HepG2 (cell line): ENCODE results near the gene NDRG2. TPM values are rescaled to one million over a fixed set of nuclear protein-coding genes. Genes with fewer than 3 reads are reported as not detected.
A peak's percentile ranks its signal among the peaks of the same experiment; 100 is the strongest.

Experiments
- ATAC-seq: fragments of 200-7000 bp; cut with Tn5 transposase; 3 replicates; pipeline ENCODE4 v1.9.1; 2020; ENCODE audit warnings: mild to moderate bottlenecking, moderate library complexity
- BruUV-seq: library from RNA; stranded (reverse); fragments of 400-500 nt; replicated peaks from 2 replicates; lab custom pipeline; 2021; lab: Mats Ljungman, UMichigan
- CTCF ChIA-PET: fragments of 300-600 bp; formaldehyde crosslinking; extraction: SDS; loops from one replicate; lab custom pipeline; 2021; ENCODE audit warnings: low total read pairs, inconsistent platforms, low intra/inter-chr PET ratio; lab: Yijun Ruan, JAX
- POLR2A ChIA-PET: fragments of 350-600 bp; sonication (Branson Sonifier 250); formaldehyde crosslinking; loops from one replicate; lab custom pipeline; 2020; ENCODE audit warnings: antibody characterized with exemption, inconsistent platforms; lab: Yijun Ruan, JAX
- DNase-seq: peaks from one replicate; pipeline ENCODE4 v3.0.0-alpha.2; 2015; ENCODE audit warnings: low spot score
- FAIRE-seq: peaks from 3 replicates; lab custom pipeline; 2011; peaks lifted over from hg19 to GRCh38; lab: Jason Lieb, UNC
- H2AFZ ChIP-seq: one replicate; pipeline ENCODE4 v1.6.1; 2011; ENCODE audit warnings: low read length, inconsistent platforms
- H3K27ac ChIP-seq: fragments of 300-600 bp; 3 replicates; pipeline ENCODE4 v1.8.0; 2011; ENCODE audit warnings: mixed run types, mild to moderate bottlenecking, mixed read lengths, low read length, inconsistent platforms; ENCODE audit not compliant: insufficient read depth; ENCODE audit errors: extremely low read length
- H3K27me3 ChIP-seq, 2 experiments: fragments of 200-600 bp in 1 of 2; 2 replicates in 1 of 2; 3 replicates in 1 of 2; pipeline versions ENCODE4 v1.6.0 to v1.8.0; 2011; ENCODE audit warnings: low read length in 2 of 2, mild to moderate bottlenecking in 2 of 2, moderate library complexity in 2 of 2, inconsistent platforms in 1 of 2; ENCODE audit not compliant: insufficient read depth in 2 of 2, control insufficient read depth in 1 of 2
- H3K36me3 ChIP-seq, 2 experiments: fragments of 200-600 bp in 1 of 2; replicated peaks in 1 of 2; 2 replicates in 1 of 2; 3 replicates in 1 of 2; pipeline versions ENCODE4 v1.5.1 to v1.8.0; 2011; ENCODE audit warnings: low read length in 2 of 2, inconsistent platforms in 1 of 2; ENCODE audit not compliant: insufficient read depth in 2 of 2, control insufficient read depth in 1 of 2
- H3K4me1 ChIP-seq: 2 replicates; pipeline ENCODE4 v1.5.1; 2012; ENCODE audit warnings: low read length, inconsistent platforms; ENCODE audit not compliant: insufficient read depth
- H3K4me2 ChIP-seq: 2 replicates; pipeline ENCODE4 v1.6.0; 2011; ENCODE audit warnings: low read depth, low read length, inconsistent platforms
- H3K4me3 ChIP-seq, 3 experiments: fragments of 200-600 bp in 1 of 3; sonication (generic), shearing (Covaris generic) in 1 of 3; replicated peaks in 1 of 3; 2 replicates each; pipeline ENCODE4 v1.5.1; 2011 to 2016; ENCODE audit warnings: low read length in 3 of 3, inconsistent platforms in 2 of 3, low read depth in 2 of 3, mild to moderate bottlenecking in 2 of 3, control low read depth in 1 of 3, mixed read lengths in 1 of 3; ENCODE audit not compliant: insufficient read depth in 1 of 3
- H3K79me2 ChIP-seq: one replicate; pipeline ENCODE4 v1.6.1; 2011; ENCODE audit warnings: low read length, inconsistent platforms; ENCODE audit not compliant: insufficient read depth
- H3K9ac ChIP-seq: 2 replicates; pipeline ENCODE4 v1.6.0; 2011; ENCODE audit warnings: mild to moderate bottlenecking, low read depth, low read length, inconsistent platforms; ENCODE audit not compliant: insufficient read depth
- H3K9me3 ChIP-seq: 2 replicates; pipeline ENCODE4 v1.5.1; 2012; ENCODE audit warnings: mild to moderate bottlenecking, low read length
- H4K20me1 ChIP-seq: 2 replicates; pipeline ENCODE4 v1.6.0; 2011; ENCODE audit warnings: inconsistent platforms, mild to moderate bottlenecking, low read length, moderate library complexity; ENCODE audit not compliant: insufficient read depth
- CCDC6 ChIP-seq: sonication (generic); formaldehyde crosslinking; IDR thresholded peaks from 2 replicates; pipeline ENCODE4 v1.8.1; 2022; ENCODE audit warnings: mild to moderate bottlenecking, missing genetic modification reagents, moderate library complexity
- HOXA7 ChIP-seq: sonication (generic); formaldehyde crosslinking; IDR thresholded peaks from 2 replicates; pipeline ENCODE4 v1.8.1; 2022; ENCODE audit warnings: mild to moderate bottlenecking, missing genetic modification reagents, moderate library complexity
- ONECUT2 ChIP-seq: sonication (generic); formaldehyde crosslinking; IDR thresholded peaks from 2 replicates; pipeline ENCODE4 v1.4.0; 2020; ENCODE audit warnings: missing genetic modification reagents
- PREB ChIP-seq: sonication (generic); formaldehyde crosslinking; IDR thresholded peaks from 2 replicates; pipeline ENCODE4 v1.4.0; 2020; ENCODE audit warnings: missing genetic modification reagents
- RFX3 ChIP-seq: IDR thresholded peaks from 2 replicates; pipeline ENCODE4 v1.6.1; 2016; ENCODE audit warnings: missing biosample characterization, missing genetic modification reagents
- SMARCC2 ChIP-seq: fragments of 450-650 bp; IDR thresholded peaks from 2 replicates; pipeline ENCODE4 v1.6.1; 2017; ENCODE audit warnings: antibody characterized with exemption, mild to moderate bottlenecking
- SP1 ChIP-seq, 2 experiments: fragments of 450-650 bp in 1 of 2; sonication (generic) in 1 of 2; formaldehyde crosslinking in 1 of 2; IDR thresholded peaks; 2 replicates each; pipeline versions ENCODE4 v1.4.0 to v1.6.1; 2016 to 2020; ENCODE audit warnings: missing genetic modification reagents in 1 of 2
- THAP9 ChIP-seq: sonication (generic); formaldehyde crosslinking; IDR thresholded peaks from 2 replicates; pipeline ENCODE4; 2020; ENCODE audit warnings: missing genetic modification reagents, mild to moderate bottlenecking, borderline replicate concordance
- ZMYM4 ChIP-seq: sonication (generic); formaldehyde crosslinking; IDR thresholded peaks from 2 replicates; pipeline ENCODE4 v1.8.1; 2023; ENCODE audit warnings: mild to moderate bottlenecking, missing genetic modification reagents
- ZNF296 ChIP-seq: sonication (generic); formaldehyde crosslinking; conservative IDR thresholded peaks from 2 replicates; pipeline ENCODE4 v1.5.0; 2020; ENCODE audit warnings: mild to moderate bottlenecking, missing genetic modification reagents
- ZNF33A ChIP-seq: sonication (generic); formaldehyde crosslinking; IDR thresholded peaks from 2 replicates; pipeline ENCODE4 v1.5.1; 2020; ENCODE audit warnings: missing genetic modification reagents, mild to moderate bottlenecking, moderate library complexity, borderline replicate concordance
- WGBS: methylation state at CpG from one replicate; pipeline ENCODE4 v1.1.6; 2017; ENCODE audit warnings: low lambda C conversion rate; 5-methylcytosine and 5-hydroxymethylcytosine counted together
- in situ Hi-C: cut with HindIII; loops from 2 replicates; pipeline ENCODE4 v1.10.0; 2017; ENCODE audit warnings: low pct_unique_long_range_greater_than_20kb; ENCODE audit not compliant: extremely low pct_ligation_motif_present
- intact Hi-C: fragments of 100-400 bp; cut with micrococcal nuclease; formaldehyde crosslinking; loops from one replicate; pipeline ENCODE4 v1.10.0; 2022; ENCODE audit not compliant: unreplicated experiment
- polyA plus RNA-seq, 8 experiments: library from polyadenylated mRNA; depleted of rRNA in 3 of 8; stranded (reverse) in 7 of 8; unstranded in 1 of 8; fragments of >200 nt; fragmentation: Illumina TruSeq in 4 of 8; extraction: Trizol in 4 of 8; gene quantifications; 2 replicates each; pipeline versions ENCODE4 v1.2.1 to v1.2.3, GENCODE V29; 2011 to 2016; ENCODE audit warnings: low read depth in 4 of 8, missing spikeins in 1 of 8, mixed read lengths in 1 of 8; ENCODE audit not compliant: insufficient read depth in 1 of 8
- total RNA-seq, 5 experiments: library from RNA; depleted of rRNA; stranded (reverse); fragments of >200 nt; fragmentation: Illumina TruSeq; extraction: Trizol; gene quantifications; 2 replicates each; pipeline ENCODE4 v1.2.3, GENCODE V29; 2016; ENCODE audit warnings: low read depth in 1 of 5
- TF ChIP-seq, protein P1 (sequence below): sonication (generic); formaldehyde crosslinking; IDR thresholded peaks from 2 replicates; pipeline ENCODE4 v1.4.0; 2020; ENCODE audit warnings: missing genetic modification reagents; ENCODE audit errors: not compliant biosample characterization
- TF ChIP-seq, protein P2 (sequence below): sonication (generic); formaldehyde crosslinking; IDR thresholded peaks from 2 replicates; pipeline ENCODE4 v1.5.0; 2020; ENCODE audit warnings: missing genetic modification reagents
- TF ChIP-seq, protein P3 (sequence below): sonication (generic); formaldehyde crosslinking; IDR thresholded peaks from 2 replicates; pipeline ENCODE4 v1.8.0; 2022; ENCODE audit warnings: missing genetic modification reagents, mild to moderate bottlenecking, borderline replicate concordance

NDRG2 gene
- total and polyA plus RNA-seq, 2 of the 13 experiments (the other 11 are each of a cell fraction or from before 2014, with no cell fraction given) = 27.2 to 189 TPM

DNA sequence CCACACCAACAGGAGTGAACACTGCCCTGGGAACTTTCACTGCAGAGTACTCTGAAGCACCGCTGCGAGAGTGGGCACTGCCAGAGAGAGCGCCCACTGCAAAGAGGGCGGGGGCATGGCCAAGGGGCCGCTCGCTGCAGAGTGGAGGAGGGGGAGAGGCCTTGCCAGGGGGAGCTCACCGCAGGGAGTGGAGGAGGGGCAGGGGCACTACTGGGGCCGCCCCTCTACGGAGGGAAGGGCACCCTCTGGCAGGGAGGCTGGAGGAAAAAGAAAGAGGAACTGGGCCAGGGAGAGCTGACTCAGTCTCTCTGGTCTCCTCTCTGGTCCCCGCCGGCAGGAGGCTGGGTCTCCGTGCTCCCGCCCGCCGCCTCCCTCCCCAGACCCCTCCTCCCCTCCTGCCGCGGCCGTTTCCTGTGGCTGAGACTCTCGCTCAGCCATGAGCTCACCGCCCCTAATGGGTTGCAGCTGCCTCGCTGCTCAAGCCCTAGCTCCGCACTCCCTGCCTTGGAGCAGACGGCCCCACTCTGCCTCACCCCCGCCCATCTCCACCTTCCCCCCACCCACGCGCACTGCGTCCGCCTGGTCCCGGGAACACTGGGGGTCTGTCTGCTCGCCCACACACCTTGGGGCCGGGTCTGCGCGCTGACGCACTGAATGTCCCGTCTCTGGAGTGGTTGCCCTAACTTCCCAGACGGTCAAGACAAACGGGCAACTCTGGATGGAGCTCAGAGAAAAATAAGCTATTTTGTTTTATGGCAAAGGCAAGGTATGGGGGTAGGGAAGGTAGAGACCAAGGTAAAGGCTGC lies 46.6 kb upstream of the NDRG2 start:
- H2AFZ ChIP-seq = no peak overlapping the region
- DNase-seq (peak; percentile 56), FAIRE-seq (no peak), ATAC-seq (peak; percentile 23)
- H3K9me3 ChIP-seq = no peaks in the 10 kb centered on the region
- POLR2A ChIA-PET = interaction anchor here (0.6 to 6.7 kb wide), 23 partner anchors 8 to 729 kb away, joined by 3 to 141 read pairs (median 14); partner anchors contain the start of genes NDRG2, PIP4P1, RNASE8 and TMEM253
- no TSS peak for BruUV-seq
- peak overlapping the region; percentile 86 to 90 (median 87) for H3K4me3 ChIP-seq
- CTCF ChIA-PET = interaction anchor here (5.8 to 7.5 kb wide), 4 partner anchors 18 to 57 kb away, joined by 35 to 135 read pairs (median 60); no protein-coding TSS in a partner anchor
- in situ Hi-C loops = no loop called here
- WGBS = 36% methylated on average over 28 of the region's 37 CpGs
- H3K27ac ChIP-seq = peak overlapping the region; percentile 77
- peaks cover 0 to 7% of the 10 kb centered on the region in 2 experiments; a peak in 1 of 5 replicates for H3K27me3 ChIP-seq
- H3K36me3 ChIP-seq = peaks cover 13 to 24% of the 10 kb centered on the region in 2 experiments
- H3K4me1 ChIP-seq = peaks cover 53% of the 10 kb centered on the region
- H3K4me2 ChIP-seq = peak overlapping the region; percentile 87
- H3K9ac ChIP-seq = peak overlapping the region; percentile 80
- peaks cover 6% of the 10 kb centered on the region for H3K79me2 ChIP-seq
- intact Hi-C loops = no loop called here
- H4K20me1 ChIP-seq = no peaks in the 10 kb centered on the region
- TF ChIP-seq PREB (CRISPR knock-in tag) = no peak
- 0 out of 2 replicates have a peak, but pooled peaks have one; percentile 40 for TF ChIP-seq ZMYM4 (CRISPR knock-in tag)
- no peak for TF ChIP-seq ZNF33A (CRISPR knock-in tag)
- TF ChIP-seq THAP9 (CRISPR knock-in tag) = peak; percentile 57; the same call in 1 of the 2 replicates
- TF ChIP-seq, protein P1, sequence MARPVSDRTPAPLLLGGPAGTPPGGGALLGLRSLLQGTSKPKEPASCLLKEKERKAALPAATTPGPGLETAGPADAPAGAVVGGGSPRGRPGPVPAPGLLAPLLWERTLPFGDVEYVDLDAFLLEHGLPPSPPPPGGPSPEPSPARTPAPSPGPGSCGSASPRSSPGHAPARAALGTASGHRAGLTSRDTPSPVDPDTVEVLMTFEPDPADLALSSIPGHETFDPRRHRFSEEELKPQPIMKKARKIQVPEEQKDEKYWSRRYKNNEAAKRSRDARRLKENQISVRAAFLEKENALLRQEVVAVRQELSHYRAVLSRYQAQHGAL (CRISPR knock-in tag) = no peak
- no peak for TF ChIP-seq ONECUT2
- TF ChIP-seq, protein P2, sequence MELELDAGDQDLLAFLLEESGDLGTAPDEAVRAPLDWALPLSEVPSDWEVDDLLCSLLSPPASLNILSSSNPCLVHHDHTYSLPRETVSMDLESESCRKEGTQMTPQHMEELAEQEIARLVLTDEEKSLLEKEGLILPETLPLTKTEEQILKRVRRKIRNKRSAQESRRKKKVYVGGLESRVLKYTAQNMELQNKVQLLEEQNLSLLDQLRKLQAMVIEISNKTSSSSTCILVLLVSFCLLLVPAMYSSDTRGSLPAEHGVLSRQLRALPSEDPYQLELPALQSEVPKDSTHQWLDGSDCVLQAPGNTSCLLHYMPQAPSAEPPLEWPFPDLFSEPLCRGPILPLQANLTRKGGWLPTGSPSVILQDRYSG (CRISPR knock-in tag) = no peak
- TF ChIP-seq, protein P3, sequence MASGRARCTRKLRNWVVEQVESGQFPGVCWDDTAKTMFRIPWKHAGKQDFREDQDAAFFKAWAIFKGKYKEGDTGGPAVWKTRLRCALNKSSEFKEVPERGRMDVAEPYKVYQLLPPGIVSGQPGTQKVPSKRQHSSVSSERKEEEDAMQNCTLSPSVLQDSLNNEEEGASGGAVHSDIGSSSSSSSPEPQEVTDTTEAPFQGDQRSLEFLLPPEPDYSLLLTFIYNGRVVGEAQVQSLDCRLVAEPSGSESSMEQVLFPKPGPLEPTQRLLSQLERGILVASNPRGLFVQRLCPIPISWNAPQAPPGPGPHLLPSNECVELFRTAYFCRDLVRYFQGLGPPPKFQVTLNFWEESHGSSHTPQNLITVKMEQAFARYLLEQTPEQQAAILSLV (CRISPR knock-in tag) = peak; percentile 43; the same call in 1 of the 2 replicates
- TF ChIP-seq SP1 (IDR thresholded peaks at IDR 0.05) = no peak
- 0 out of 2 replicates have a peak, but pooled peaks have one; percentile 12 for TF ChIP-seq SP1 (CRISPR knock-in tag; IDR thresholded peaks at IDR 0.05)
- TF ChIP-seq ZNF296 (CRISPR knock-in tag) = peak; percentile 22; the same call in 1 of the 2 replicates
- peak; percentile 79; the same call in 1 of the 2 replicates for TF ChIP-seq HOXA7 (CRISPR knock-in tag)
- no peak for TF ChIP-seq RFX3 (CRISPR knock-in tag)
- TF ChIP-seq SMARCC2 = no peak
- TF ChIP-seq CCDC6 (CRISPR knock-in tag) = no peak
